SIG-M5 treated with dmso at 0.1 percent for 504 hours (cell line): Measurements from ENCODE around the gene DEFB114.
"Not testable (repeated sequence)": the region's sequence is repeated elsewhere in the genome, so short reads cannot be mapped to it uniquely, and the experiment has no call there.

Experiments
- DNase-seq: peaks from one replicate; lab custom pipeline; 2025; ENCODE audit not compliant: unreplicated experiment; lab: John Stamatoyannopoulos, UW

DEFB114 gene

GRCh38 chr6:49964064-49964463 lies at the start of gene DEFB114:
Gene DEFB114 (minus strand): TSS chr6:49964164. CDS start chr6:49964105, 59 bp downstream.
- DNase-seq: no peak

- DNase-seq: no peak
Measured at GRCh38 chr6:50007819-50008218, 43.9 kb upstream of the DEFB114 start.

- DNase-seq: no peak
Measured at GRCh38 chr6:50003139-50003538, 39.2 kb upstream of the DEFB114 start.

GRCh38 chr6:49995278-49995677 lies 31.3 kb upstream of the DEFB114 start:
- no peak for DNase-seq

- DNase-seq: no peak
Measured at GRCh38 chr6:49988900-49989299, 24.9 kb upstream of the DEFB114 start.

GRCh38 chr6:49987749-49988148 lies 23.8 kb upstream of the DEFB114 start:
- no peak for DNase-seq

- no peak for DNase-seq
Measured at GRCh38 chr6:49986551-49986950, 22.6 kb upstream of the DEFB114 start.

GRCh38 chr6:49982046-49982445 lies 18.1 kb upstream of the DEFB114 start:
- DNase-seq: no peak

GRCh38 chr6:49980898-49981297 lies 16.9 kb upstream of the DEFB114 start:
- DNase-seq: no peak

- no peak for DNase-seq
Measured at GRCh38 chr6:49979584-49979983, 15.6 kb upstream of the DEFB114 start.

- no peak for DNase-seq
Measured at GRCh38 chr6:49978332-49979226, 14.6 kb upstream of the DEFB114 start.

- no peak for DNase-seq
Measured at GRCh38 chr6:49969605-49970004, 5.6 kb upstream of the DEFB114 start, which contains the start of gene DEFB113. Gene DEFB113 (minus strand): TSS chr6:49969625. CDS start chr6:49969625, 0 bp downstream.

- DNase-seq: no peak
Measured at GRCh38 chr6:49966823-49967222, 2.9 kb upstream of the DEFB114 start.

GRCh38 chr6:49966334-49966733 lies 2.4 kb upstream of the DEFB114 start:
- DNase-seq: no peak

- DNase-seq: no peak
Measured at GRCh38 chr6:49958180-49958579, 5.8 kb downstream of the DEFB114 start.

- DNase-seq: no peak
Measured at GRCh38 chr6:49955847-49956246, 8.1 kb downstream of the DEFB114 start.

- no peak for DNase-seq
Measured at GRCh38 chr6:49951926-49952325, 12.0 kb downstream of the DEFB114 start.

- no peak for DNase-seq
Measured at GRCh38 chr6:49950415-49950751, 13.6 kb downstream of the DEFB114 start.

- DNase-seq: no peak
Measured at GRCh38 chr6:49949062-49949461, 14.9 kb downstream of the DEFB114 start.

GRCh38 chr6:49946835-49947234 lies 17.1 kb downstream of the DEFB114 start:
- no peak for DNase-seq

- DNase-seq: not testable (repeated sequence)
Measured at GRCh38 chr6:49944068-49944467, 19.9 kb downstream of the DEFB114 start.

- DNase-seq: no peak
Measured at GRCh38 chr6:49939993-49940498, 23.9 kb downstream of the DEFB114 start.

- no peak for DNase-seq
Measured at GRCh38 chr6:49937811-49938210, 26.2 kb downstream of the DEFB114 start.
